HEK293T (cell line): ENCODE results near the gene PJA1.

Source experiments
- CTCF ChIA-PET: fragments of 350-600 bp; formaldehyde crosslinking; extraction: SDS; loops from one replicate; lab custom pipeline; 2021; ENCODE audit warnings: antibody characterized with exemption, inconsistent platforms; lab: Yijun Ruan, JAX
- POLR2A ChIA-PET: fragments of 350-600 bp; formaldehyde crosslinking; extraction: SDS; loops from one replicate; lab custom pipeline; 2020; ENCODE audit warnings: antibody characterized with exemption, inconsistent platforms; lab: Yijun Ruan, JAX
- DNase-seq: peaks from one replicate; pipeline ENCODE4 v3.0.0; 2012; ENCODE audit warnings: mixed read lengths; ENCODE audit errors: extremely low spot score
- ARNT ChIP-seq: fragments of 450-650 bp; IDR thresholded peaks from 2 replicates; pipeline ENCODE4 v1.6.1; 2017; ENCODE audit warnings: mild to moderate bottlenecking
- BHLHE40 ChIP-seq: fragments of 450-650 bp; IDR thresholded peaks from 2 replicates; pipeline ENCODE4 v1.6.1; 2016; ENCODE audit warnings: mild to moderate bottlenecking, moderate library complexity, borderline replicate concordance
- CTBP1 ChIP-seq: fragments of 450-650 bp; IDR thresholded peaks from 2 replicates; pipeline ENCODE4 v1.6.1; 2016; ENCODE audit warnings: borderline replicate concordance
- ELF4 ChIP-seq: fragments of 450-650 bp; IDR thresholded peaks from 2 replicates; pipeline ENCODE4 v1.6.1; 2017; ENCODE audit warnings: antibody characterized with exemption
- FOXA1 ChIP-seq: fragments of 450-650 bp; IDR thresholded peaks from 2 replicates; pipeline ENCODE4 v1.6.1; 2016; ENCODE audit warnings: mild to moderate bottlenecking
- FOXK2 ChIP-seq: fragments of 450-650 bp; IDR thresholded peaks from 2 replicates; pipeline ENCODE4 v1.6.1; 2016; ENCODE audit warnings: mild to moderate bottlenecking
- FOXM1 ChIP-seq: fragments of 450-650 bp; IDR thresholded peaks from 2 replicates; pipeline ENCODE4 v1.6.1; 2017; ENCODE audit warnings: mild to moderate bottlenecking, borderline replicate concordance
- HDGF ChIP-seq: fragments of 450-650 bp; IDR thresholded peaks from 2 replicates; pipeline ENCODE4 v1.6.1; 2017; ENCODE audit warnings: antibody characterized with exemption, borderline replicate concordance
- L3MBTL2 ChIP-seq: fragments of 450-650 bp; conservative IDR thresholded peaks from 2 replicates; pipeline ENCODE4 v1.6.1; 2016; ENCODE audit warnings: mild to moderate bottlenecking
- LEF1 ChIP-seq: fragments of 450-650 bp; IDR thresholded peaks from 2 replicates; pipeline ENCODE4 v1.6.1; 2017; ENCODE audit warnings: mild to moderate bottlenecking, borderline replicate concordance
- NFRKB ChIP-seq: fragments of 450-650 bp; IDR thresholded peaks from 2 replicates; pipeline ENCODE4 v1.6.1; 2016; ENCODE audit warnings: mild to moderate bottlenecking, moderate library complexity
- PKNOX1 ChIP-seq: fragments of 450-650 bp; IDR thresholded peaks from 2 replicates; pipeline ENCODE4 v1.6.1; 2016
- SP1 ChIP-seq: fragments of 450-650 bp; IDR thresholded peaks from 2 replicates; pipeline ENCODE4 v1.6.1; 2017
- SUZ12 ChIP-seq: fragments of 450-650 bp; IDR thresholded peaks from 2 replicates; pipeline ENCODE4 v1.6.1; 2016; ENCODE audit warnings: mild to moderate bottlenecking
- TARDBP ChIP-seq: fragments of 450-650 bp; IDR thresholded peaks from 2 replicates; pipeline ENCODE4 v1.6.1; 2016
- ZNF384 ChIP-seq: fragments of 450-650 bp; IDR thresholded peaks from 2 replicates; pipeline ENCODE4 v1.6.1; 2016

Gene PJA1

GRCh38 chrX:69156638-69157037 lies 8.6 kb downstream of the PJA1 start:
- TF ChIP-seq ELF4 (no peak), ARNT (no peak), L3MBTL2 (no peak), BHLHE40 (no peak), FOXK2 (no peak), ZNF384 (no peak), TARDBP (no peak)
- no peak for DNase-seq
- ChIA-PET POLR2A (no interaction called here), CTCF (interaction anchor here (0.7 to 2.0 kb wide), 2 partner anchors 65 to 1985 kb away, joined by 3 to 5 read pairs; no protein-coding TSS in a partner anchor)

GRCh38 chrX:69155786-69156520 lies 9.3 kb downstream of the PJA1 start:
- no peak for DNase-seq
- POLR2A ChIA-PET, result interaction anchor here (0.9 kb wide), 1 partner anchor 9 kb away, joined by 3 read pairs; the partner anchor contains the start of gene PJA1
- CTCF ChIA-PET, result interaction anchor here (0.7 to 2.0 kb wide), 2 partner anchors 66 to 1986 kb away, joined by 3 to 5 read pairs; no protein-coding TSS in a partner anchor

GRCh38 chrX:69154051-69154450 lies 11.2 kb downstream of the PJA1 start:
- TF ChIP-seq SP1, result no peak
- no peak for TF ChIP-seq L3MBTL2
- no peak for TF ChIP-seq SUZ12
- no peak for TF ChIP-seq TARDBP
- TF ChIP-seq ZNF384, result no peak
- TF ChIP-seq LEF1, result no peak
- no peak for TF ChIP-seq BHLHE40
- TF ChIP-seq ARNT, result no peak
- no peak for TF ChIP-seq FOXM1
- TF ChIP-seq CTBP1, result no peak
- TF ChIP-seq FOXK2, result no peak
- no peak for TF ChIP-seq NFRKB
- no peak for TF ChIP-seq HDGF
- no peak for TF ChIP-seq FOXA1
- TF ChIP-seq ELF4, result no peak
- TF ChIP-seq PKNOX1, result no peak
- CTCF ChIA-PET, result interaction anchor here (1.3 to 1.4 kb wide), 2 partner anchors 20 to 68 kb away, joined by 3 to 5 read pairs; no protein-coding TSS in a partner anchor

More at GRCh38 chrX:69155786-69156520, 9.3 kb downstream of the PJA1 start:
- TF ChIP-seq SUZ12 (no peak), FOXK2 (no peak), BHLHE40 (no peak), PKNOX1 (no peak), NFRKB (no peak), FOXA1 (no peak), ZNF384 (no peak), TARDBP (no peak), L3MBTL2 (no peak), CTBP1 (no peak), FOXM1 (no peak), ARNT (no peak), SP1 (no peak), HDGF (no peak), LEF1 (no peak), ELF4 (no peak)

GRCh38 chrX:69153060-69153730 lies 12.1 kb downstream of the PJA1 start:
- DNase-seq, result no peak
- CTCF ChIA-PET, result interaction anchor here (1.3 to 1.4 kb wide), 2 partner anchors 19 to 69 kb away, joined by 3 to 5 read pairs; no protein-coding TSS in a partner anchor
- POLR2A ChIA-PET, result interaction anchor here (0.8 to 1.3 kb wide), 2 partner anchors 46 to 73 kb away, joined by 3 to 4 read pairs; no protein-coding TSS in a partner anchor
- TF ChIP-seq TARDBP, result no peak
- no peak for TF ChIP-seq BHLHE40
- TF ChIP-seq SP1, result no peak
- TF ChIP-seq L3MBTL2, result no peak
- TF ChIP-seq ELF4, result no peak
- no peak for TF ChIP-seq CTBP1
- TF ChIP-seq SUZ12, result no peak
- no peak for TF ChIP-seq ARNT
- no peak for TF ChIP-seq FOXA1
- TF ChIP-seq FOXK2, result no peak
- no peak for TF ChIP-seq NFRKB
- no peak for TF ChIP-seq ZNF384
- TF ChIP-seq PKNOX1, result no peak
- TF ChIP-seq LEF1, result no peak
- no peak for TF ChIP-seq HDGF

More at GRCh38 chrX:69154051-69154450, 11.2 kb downstream of the PJA1 start:
- POLR2A ChIA-PET, result interaction anchor here (1.0 kb wide), 1 partner anchor 326 kb away, joined by 3 read pairs; the partner anchor contains the start of gene EFNB1
- DNase-seq, result no peak

GRCh38 chrX:69152417-69152841 lies 12.8 kb downstream of the PJA1 start:
- POLR2A ChIA-PET, result interaction anchor here (1.3 kb wide), 1 partner anchor 72 kb away, joined by 3 read pairs; no protein-coding TSS in a partner anchor
- TF ChIP-seq L3MBTL2 (no peak), ZNF384 (no peak), TARDBP (no peak), PKNOX1 (no peak), BHLHE40 (no peak), NFRKB (no peak), LEF1 (no peak), CTBP1 (no peak), FOXA1 (no peak), ELF4 (no peak), SP1 (no peak), ARNT (no peak), FOXM1 (no peak), FOXK2 (no peak), SUZ12 (no peak), HDGF (no peak)
- no peak for DNase-seq
- CTCF ChIA-PET, result no interaction called here
